NCI-H524 (cell line): ENCODE measurements around the gene SLC35F3.
"Not testable (repeated sequence)": the region's sequence is repeated elsewhere in the genome, so short reads cannot be mapped to it uniquely, and the experiment has no call there.

ENCODE experiments used
- DNase-seq, 2 experiments: peaks; one replicate each; lab custom pipeline; 2025; lab: John Stamatoyannopoulos, UW

The SLC35F3 gene

GRCh38 chr1:233904633-233905415, at the start of gene SLC35F3:
TSS of gene SLC35F3 (plus strand) at chr1:233904676.
- peak; percentile 33 to 68 for DNase-seq

- DNase-seq: no peak
Observed at GRCh38 chr1:233859446-233859845, 45.0 kb upstream of the SLC35F3 start.

GRCh38 chr1:233863901-233864545, 40.5 kb upstream of the SLC35F3 start:
- DNase-seq: no peak

GRCh38 chr1:233864578-233864977, 39.9 kb upstream of the SLC35F3 start:
- no peak for DNase-seq

GRCh38 chr1:233865216-233865615, 39.3 kb upstream of the SLC35F3 start:
- no peak for DNase-seq

- DNase-seq: no peak
Observed at GRCh38 chr1:233865902-233866301, 38.6 kb upstream of the SLC35F3 start.

- no peak for DNase-seq
Observed at GRCh38 chr1:233867028-233867427, 37.4 kb upstream of the SLC35F3 start.

- no peak for DNase-seq
Observed at GRCh38 chr1:233868461-233868860, 36.0 kb upstream of the SLC35F3 start.

GRCh38 chr1:233869680-233870079, 34.8 kb upstream of the SLC35F3 start:
- DNase-seq: no peak

GRCh38 chr1:233873666-233874065, 30.8 kb upstream of the SLC35F3 start:
- no peak for DNase-seq

GRCh38 chr1:233879841-233880240, 24.6 kb upstream of the SLC35F3 start:
- no peak for DNase-seq

GRCh38 chr1:233883671-233884070, 20.8 kb upstream of the SLC35F3 start:
- DNase-seq: no peak

GRCh38 chr1:233884461-233885151, 19.9 kb upstream of the SLC35F3 start:
- DNase-seq: no peak

- DNase-seq: peak; percentile 46 to 67
Observed at GRCh38 chr1:233885196-233885920, 19.1 kb upstream of the SLC35F3 start.

- not testable (repeated sequence) for DNase-seq
Observed at GRCh38 chr1:233891151-233891550, 13.3 kb upstream of the SLC35F3 start.

- no peak for DNase-seq
Observed at GRCh38 chr1:233897325-233898162, 6.9 kb upstream of the SLC35F3 start.

GRCh38 chr1:233901495-233901894, 3.0 kb upstream of the SLC35F3 start:
- DNase-seq: no peak

- peak in 1 of 2 experiments; percentile 13 for DNase-seq
Observed at GRCh38 chr1:233905416-233906051, 1.1 kb downstream of the SLC35F3 start.

GRCh38 chr1:233907151-233907550, 2.7 kb downstream of the SLC35F3 start:
- DNase-seq: no peak

- no peak for DNase-seq
Observed at GRCh38 chr1:233908092-233908491, 3.6 kb downstream of the SLC35F3 start.

GRCh38 chr1:233909195-233909594, 4.7 kb downstream of the SLC35F3 start:
- DNase-seq: no peak
